ENCODE results near the gene RNF151.
A peak's percentile ranks its signal among the peaks of the same experiment; 100 is the strongest.
"Not testable (repeated sequence)": the region's sequence is repeated elsewhere in the genome, so short reads cannot be mapped to it uniquely, and the experiment has no call there.

Gene RNF151

DNA sequence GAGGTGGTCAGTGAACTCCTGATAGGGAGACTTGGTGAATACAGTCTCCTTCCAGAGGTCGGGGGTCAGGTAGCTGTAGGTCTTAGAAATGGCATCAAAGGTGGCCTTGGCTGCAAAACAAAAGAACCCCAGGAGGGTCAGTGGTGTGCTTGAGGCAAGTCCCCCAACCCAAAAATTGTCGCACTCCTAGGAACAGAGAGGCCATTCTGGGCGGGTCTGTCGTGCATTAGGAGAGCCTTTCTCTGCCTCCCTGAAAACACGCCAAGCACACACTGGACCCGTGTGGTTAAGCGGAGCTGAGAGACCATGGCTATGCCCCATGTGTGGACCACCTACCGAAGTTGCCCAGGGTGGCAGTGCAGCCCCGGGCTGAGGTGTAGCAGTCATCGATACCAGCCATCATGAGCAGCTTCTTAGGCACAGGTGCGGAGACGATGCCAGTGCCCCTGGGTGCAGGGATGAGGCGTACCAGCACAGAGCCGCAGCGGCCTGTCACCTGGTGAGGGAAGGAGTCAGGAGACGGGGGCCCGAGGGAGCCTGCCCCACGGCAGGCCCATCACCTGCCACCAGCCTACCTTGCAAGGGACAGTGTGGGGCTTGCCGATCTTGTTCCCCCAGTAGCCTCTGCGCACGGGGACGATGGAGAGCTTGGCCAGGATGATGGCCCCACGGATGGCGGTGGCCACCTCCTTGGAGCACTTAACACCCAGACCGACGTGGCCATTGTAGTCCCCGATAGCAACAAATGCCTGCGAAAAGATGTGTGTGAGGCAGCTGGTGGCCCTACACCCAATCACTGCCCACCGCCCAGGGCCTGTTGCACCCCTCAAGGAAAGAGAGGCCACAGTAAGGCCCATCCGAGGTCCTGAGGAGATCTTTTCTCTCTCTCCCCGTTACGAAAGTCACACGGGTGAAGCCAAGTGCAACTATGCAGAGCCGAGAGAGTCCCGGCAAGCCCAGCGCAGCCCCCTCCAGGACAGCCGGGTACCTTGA, 4.2 kb upstream of the RNF151 start:
- H3K4me1 Mint-ChIP-seq (ENCODE audit: low read depth) = peaks cover 35% of the 10 kb centered on the region
- H3K36me3 Mint-ChIP-seq; H3K27me3 Mint-ChIP-seq; H3K9me3 Mint-ChIP-seq (ENCODE audit: low read depth): not testable (repeated sequence)
- peak overlapping the region; percentile 98 for H3K4me3 Mint-ChIP-seq
- H3K27ac Mint-ChIP-seq = peak overlapping the region; percentile 97

DNA sequence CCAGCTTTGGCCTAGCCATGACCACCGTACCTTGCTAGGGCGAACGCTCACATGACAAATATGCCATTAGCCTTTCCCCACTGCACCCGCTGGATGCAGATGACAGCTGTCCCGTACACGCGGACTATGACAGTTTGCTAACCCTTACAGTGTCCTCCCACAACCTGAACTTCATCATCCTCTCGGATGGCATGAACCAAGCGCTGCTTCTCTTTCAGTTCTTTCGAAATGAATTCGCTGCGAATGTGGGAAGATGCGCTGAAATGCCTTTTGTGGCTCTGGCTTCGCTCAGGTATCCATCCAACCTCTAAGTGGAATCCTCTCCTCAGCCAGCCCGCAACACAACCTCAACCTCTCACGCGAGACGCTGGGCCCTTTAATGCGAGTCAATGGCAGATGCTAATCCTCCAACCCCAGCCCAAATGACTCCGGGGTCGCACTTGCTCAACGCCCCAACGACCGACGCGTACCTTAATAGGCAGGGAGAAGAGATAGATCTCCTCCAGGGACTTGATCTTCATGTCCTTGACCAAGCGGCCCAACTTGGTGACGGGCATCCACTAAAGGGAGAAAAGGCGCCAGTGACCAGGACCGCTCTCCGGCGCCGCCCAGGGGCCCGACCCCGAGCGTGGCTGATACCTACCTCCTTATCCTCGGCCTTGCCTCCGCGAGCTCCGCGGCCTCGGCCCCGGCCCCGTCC, 2.7 kb upstream of the RNF151 start:
- H3K9me3 Mint-ChIP-seq (ENCODE audit: low read depth) = no peaks in the 10 kb centered on the region
- H3K27me3 Mint-ChIP-seq = no peaks in the 10 kb centered on the region
- H3K4me3 Mint-ChIP-seq = peak overlapping the region; percentile 98
- peaks cover 9% of the 10 kb centered on the region for H3K36me3 Mint-ChIP-seq
- peaks cover 35% of the 10 kb centered on the region for H3K4me1 Mint-ChIP-seq (ENCODE audit: low read depth)
- H3K27ac Mint-ChIP-seq = peak overlapping the region; percentile 97

DNA sequence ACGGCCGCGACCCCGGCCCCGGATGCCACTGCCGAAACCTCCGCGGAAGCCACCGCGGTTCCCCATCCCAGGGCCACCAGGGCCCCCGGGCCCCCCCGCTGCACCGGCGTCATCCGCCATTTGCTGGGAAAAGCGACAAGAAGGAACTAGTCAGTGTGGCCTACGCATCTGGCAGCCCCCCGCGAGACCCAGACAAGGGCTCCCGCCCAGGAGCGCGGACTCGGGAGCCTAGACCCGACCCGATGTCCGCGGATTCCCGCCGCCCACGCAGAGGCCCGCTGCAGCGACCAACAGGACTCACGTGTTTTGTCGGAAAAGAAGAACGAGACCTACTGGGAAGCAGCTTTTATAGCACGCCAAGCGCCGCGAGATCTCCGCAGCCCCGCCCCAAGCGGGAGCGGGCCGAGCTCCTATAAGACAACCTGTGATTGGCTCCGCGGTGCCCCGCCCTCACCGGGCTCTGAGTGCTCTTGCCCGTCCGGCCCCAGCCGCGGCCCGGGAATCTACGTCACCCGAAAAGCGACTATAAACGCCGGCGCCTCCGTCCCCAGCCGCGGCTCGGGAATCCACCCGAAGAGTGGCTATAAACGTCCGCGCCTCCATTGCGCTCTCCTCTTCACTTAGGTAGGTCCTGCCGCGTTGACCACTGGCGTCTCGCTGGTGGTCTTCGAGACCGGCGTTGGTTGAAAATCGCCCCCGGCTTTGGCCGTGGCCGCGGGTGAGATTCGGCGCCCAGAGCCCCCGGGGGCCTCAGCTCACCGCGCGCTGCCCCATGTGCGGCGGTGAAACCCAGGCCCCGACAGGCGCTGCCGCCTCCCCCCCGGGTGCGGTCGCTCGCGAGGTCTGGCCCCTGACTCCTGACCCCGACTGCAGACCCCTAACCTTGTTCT, 1.9 kb upstream of the RNF151 start, which contains the start of gene RPS2:
TSS of gene RPS2 (minus strand) at position 321 of the 890 bp plus-strand sequence. CDS start at position 120, 201 bp downstream.
- Mint-ChIP-seq H3K9me3 (ENCODE audit: low read depth) (no peaks in the 10 kb centered on the region), H3K27ac (peak within 1 kb of the TSS; percentile 97), H3K27me3 (no peaks in the 10 kb centered on the region), H3K4me3 (peak within 1 kb of the TSS; percentile 98), H3K4me1 (ENCODE audit: low read depth) (peaks cover 32% of the 10 kb centered on the region), H3K36me3 (peaks cover 9% of the 10 kb centered on the region)

DNA sequence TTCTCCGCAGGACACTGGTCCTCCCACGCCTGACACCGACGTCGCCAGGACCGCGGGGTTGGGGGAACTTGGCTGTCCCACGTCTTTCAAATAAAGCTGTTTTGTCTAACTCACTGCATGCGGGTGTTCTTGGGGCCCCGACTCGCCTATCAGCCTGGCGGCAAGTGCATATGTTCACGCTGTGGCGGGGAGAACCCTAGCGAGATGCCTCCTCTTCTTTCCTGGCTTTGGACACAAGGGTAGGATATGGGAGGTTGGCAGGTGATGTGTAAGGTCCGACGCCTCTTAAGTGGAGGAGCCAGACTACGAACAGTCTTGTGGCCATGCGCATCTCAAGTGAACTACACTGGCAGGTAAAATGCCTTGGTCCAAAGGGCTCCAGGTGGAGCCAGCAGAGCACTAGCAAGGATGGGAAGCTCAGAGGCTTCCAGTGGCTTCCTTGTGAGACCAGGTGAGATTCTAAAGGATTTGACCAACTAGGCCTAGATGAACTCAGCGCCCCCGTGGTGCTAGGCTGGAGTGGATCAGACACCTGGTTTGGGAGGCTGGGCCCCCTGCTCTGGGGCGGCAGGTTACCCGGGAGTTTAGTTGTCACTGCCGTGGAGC, 1.2 kb upstream of the RNF151 start:
- Mint-ChIP-seq H3K27me3 (no peaks in the 10 kb centered on the region), H3K36me3 (peaks cover 9% of the 10 kb centered on the region), H3K4me1 (ENCODE audit: low read depth) (peaks cover 30% of the 10 kb centered on the region), H3K27ac (peak overlapping the region; percentile 97), H3K9me3 (ENCODE audit: low read depth) (no peaks in the 10 kb centered on the region), H3K4me3 (peak overlapping the region; percentile 98)

DNA sequence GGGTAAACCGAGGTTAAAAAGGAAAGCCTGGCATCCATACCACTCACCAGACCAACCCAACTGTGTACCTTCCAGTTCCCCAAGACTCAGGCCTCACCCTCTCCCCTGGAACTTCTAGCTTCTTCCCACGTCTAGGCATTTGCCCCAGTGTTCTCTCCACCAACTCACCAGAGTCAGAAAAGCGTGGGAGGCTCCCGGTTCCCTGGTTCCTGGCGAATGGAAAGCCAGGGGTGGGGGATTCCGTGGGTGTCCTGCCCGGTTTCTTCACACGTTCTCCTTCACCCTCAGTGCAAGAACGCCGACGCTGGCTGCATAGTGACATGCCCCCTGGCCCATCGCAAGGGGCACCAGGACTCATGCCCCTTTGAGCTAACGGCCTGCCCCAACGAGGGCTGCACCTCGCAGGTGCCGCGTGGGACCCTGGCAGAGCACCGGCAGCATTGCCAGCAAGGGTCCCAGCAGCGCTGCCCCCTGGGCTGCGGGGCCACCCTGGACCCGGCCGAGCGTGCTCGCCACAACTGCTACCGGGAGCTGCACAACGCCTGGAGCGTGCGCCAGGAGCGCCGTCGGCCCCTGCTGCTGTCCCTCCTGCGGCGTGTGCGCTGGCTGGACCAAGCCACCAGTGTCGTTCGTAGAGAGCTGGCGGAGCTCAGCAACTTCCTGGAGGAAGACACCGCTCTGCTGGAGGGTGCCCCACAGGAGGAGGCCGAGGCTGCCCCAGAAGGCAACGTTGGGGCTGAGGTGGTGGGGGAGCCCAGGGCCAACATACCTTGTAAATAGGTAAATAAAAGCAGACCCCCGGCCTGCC, 1.7 kb downstream of the RNF151 start:
- Mint-ChIP-seq H3K27me3 (no peaks in the 10 kb centered on the region), H3K9me3 (ENCODE audit: low read depth) (no peaks in the 10 kb centered on the region), H3K27ac (no peak overlapping the region), H3K36me3 (peaks cover 12% of the 10 kb centered on the region), H3K4me3 (no peak overlapping the region), H3K4me1 (ENCODE audit: low read depth) (peaks cover 34% of the 10 kb centered on the region)

DNA sequence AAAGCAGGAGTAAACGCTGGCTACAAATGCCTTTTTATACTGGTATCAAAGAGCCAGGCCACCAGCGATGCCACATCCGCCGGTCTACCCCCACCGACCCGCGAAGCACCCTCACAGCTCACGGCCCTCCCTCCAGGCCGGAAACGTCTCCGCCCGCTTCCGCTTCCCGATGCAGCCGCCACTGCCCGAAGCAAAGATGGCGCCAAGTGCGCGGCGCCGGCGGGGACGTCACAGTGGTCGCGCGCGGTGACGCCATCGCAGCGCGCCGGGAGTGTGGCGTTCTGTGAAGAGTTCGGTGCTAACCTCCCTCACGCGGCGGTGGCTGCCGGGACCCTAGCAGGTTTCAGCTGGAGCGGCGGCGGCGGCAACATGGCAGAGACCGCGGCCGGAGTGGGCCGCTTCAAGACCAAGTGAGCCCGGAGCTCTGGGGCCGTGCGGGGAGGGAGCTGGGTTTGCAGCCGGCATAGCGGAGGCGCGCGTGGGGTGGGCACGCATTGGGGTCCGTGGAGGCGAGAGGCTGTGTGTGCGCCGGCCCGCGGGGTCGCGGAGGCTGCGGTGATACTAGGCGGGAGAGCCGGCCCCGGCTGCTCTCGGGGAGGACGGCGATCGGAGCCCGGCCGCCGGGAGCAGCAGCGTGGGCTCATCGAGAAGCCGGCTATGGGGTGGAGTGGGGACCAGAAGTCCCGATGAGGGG, 5.3 kb downstream of the RNF151 start, which contains the start of gene TBL3:
TSS of gene TBL3 (plus strand) at position 258 of the 694 bp plus-strand sequence. CDS start at position 370, 112 bp downstream.
- Mint-ChIP-seq H3K9me3 (ENCODE audit: low read depth) (no peaks in the 10 kb centered on the region), H3K27ac (peak within 1 kb of the TSS; percentile 94), H3K4me3 (peak within 1 kb of the TSS; percentile 94), H3K27me3 (no peaks in the 10 kb centered on the region), H3K4me1 (ENCODE audit: low read depth) (peaks cover 22% of the 10 kb centered on the region), H3K36me3 (peaks cover 7% of the 10 kb centered on the region)

DNA sequence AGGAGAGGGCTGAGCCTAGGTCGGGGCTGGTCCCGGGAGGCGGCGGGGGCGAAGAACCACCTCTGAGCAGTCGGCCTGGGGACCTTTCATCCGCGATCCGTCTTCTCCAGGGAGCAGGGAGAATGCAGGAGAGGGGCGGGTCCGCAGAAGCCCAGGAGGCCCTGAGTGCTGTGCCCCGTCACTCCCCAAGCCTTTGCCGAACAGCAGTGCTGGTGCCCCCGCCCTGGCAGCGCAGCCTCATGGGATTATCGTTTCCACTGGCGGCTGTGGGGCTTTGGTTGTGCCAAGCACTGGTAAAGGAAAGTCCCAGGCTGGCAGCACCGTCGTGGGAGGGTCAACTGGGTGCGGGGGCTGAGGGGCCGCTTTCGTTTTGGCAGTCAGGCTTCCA, 5.8 kb downstream of the RNF151 start:
- Mint-ChIP-seq H3K4me3 (peak overlapping the region; percentile 94), H3K36me3 (peaks cover 7% of the 10 kb centered on the region), H3K27ac (peak overlapping the region; percentile 94), H3K9me3 (ENCODE audit: low read depth) (no peaks in the 10 kb centered on the region), H3K4me1 (ENCODE audit: low read depth) (peaks cover 20% of the 10 kb centered on the region), H3K27me3 (no peaks in the 10 kb centered on the region)

DNA sequence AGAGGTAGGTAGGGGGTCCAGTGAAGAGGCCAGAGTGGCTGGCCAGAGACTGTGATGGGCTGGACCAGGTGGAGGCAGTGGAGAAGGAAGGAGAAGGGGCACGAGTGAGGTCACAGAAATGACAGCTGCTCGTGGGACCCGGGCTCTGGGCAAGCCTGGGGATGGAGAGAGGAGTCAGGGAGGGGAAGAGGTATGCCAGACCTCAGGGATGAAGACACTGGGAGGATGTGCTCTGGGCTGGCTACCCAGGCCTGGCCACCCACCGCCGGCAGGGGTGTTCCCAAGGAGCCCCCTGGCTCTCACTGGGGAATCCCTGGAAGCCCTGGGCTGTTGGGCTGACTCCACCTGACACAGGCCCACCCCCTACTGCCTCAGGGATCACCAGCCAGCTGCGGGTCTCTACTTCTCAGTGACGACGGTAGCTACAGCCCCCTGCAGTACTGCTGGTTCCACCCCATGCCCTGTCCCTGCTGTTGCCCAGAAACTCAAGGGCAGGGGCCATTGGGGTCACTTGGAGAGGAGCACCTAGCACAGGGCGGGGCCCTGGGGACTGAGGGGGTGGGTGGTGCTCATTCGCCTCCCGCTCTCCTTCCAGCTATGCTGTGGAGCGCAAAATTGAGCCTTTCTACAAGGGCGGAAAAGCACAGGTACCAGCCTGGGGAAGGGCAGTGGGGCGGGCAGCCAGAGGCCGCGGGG, 7.0 kb downstream of the RNF151 start:
- Mint-ChIP-seq H3K4me3 (peak overlapping the region; percentile 94), H3K27me3 (no peaks in the 10 kb centered on the region), H3K9me3 (ENCODE audit: low read depth) (no peaks in the 10 kb centered on the region), H3K27ac (no peak overlapping the region), H3K4me1 (ENCODE audit: low read depth) (peaks cover 20% of the 10 kb centered on the region), H3K36me3 (peaks cover 7% of the 10 kb centered on the region)

DNA sequence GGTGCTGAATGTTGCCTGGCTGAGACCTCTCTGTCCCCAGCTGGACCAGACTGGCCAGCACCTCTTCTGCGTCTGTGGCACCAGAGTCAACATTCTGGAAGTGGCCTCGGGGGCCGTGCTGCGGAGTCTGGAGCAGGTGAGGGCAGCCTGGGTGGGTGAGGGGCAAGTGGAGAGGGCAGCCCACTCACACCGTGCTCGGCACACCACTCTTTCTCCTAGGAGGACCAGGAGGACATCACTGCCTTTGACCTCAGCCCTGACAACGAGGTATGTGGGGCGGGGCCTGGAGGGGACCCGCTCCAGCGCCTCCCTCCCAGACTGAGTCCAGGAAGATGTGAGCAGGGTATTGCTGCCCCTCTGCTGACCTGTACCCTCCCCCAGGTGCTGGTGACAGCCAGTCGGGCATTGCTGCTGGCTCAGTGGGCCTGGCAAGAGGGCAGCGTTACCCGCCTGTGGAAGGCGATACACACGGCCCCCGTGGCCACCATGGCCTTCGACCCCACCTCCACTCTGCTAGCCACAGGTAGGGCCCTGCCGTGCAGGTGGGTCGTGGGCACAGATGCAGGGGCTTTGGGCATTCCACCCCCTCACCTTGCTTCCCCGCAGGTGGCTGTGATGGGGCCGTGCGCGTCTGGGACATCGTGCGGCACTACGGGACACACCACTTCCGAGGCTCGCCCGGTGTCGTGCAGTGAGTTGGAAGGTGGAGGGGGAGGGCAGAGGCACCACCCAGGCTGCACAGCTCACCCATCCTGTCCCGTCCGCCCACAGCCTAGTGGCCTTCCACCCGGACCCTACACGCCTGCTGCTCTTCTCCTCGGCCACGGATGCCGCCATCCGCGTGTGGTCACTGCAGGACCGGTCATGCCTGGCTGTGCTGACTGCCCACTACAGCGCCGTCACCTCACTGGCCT, 7.8 kb downstream of the RNF151 start:
- Mint-ChIP-seq H3K36me3 (peaks cover 7% of the 10 kb centered on the region), H3K4me3 (no peak overlapping the region), H3K27me3 (no peaks in the 10 kb centered on the region), H3K27ac (no peak overlapping the region), H3K9me3 (ENCODE audit: low read depth) (no peaks in the 10 kb centered on the region), H3K4me1 (ENCODE audit: low read depth) (peaks cover 20% of the 10 kb centered on the region)

DNA sequence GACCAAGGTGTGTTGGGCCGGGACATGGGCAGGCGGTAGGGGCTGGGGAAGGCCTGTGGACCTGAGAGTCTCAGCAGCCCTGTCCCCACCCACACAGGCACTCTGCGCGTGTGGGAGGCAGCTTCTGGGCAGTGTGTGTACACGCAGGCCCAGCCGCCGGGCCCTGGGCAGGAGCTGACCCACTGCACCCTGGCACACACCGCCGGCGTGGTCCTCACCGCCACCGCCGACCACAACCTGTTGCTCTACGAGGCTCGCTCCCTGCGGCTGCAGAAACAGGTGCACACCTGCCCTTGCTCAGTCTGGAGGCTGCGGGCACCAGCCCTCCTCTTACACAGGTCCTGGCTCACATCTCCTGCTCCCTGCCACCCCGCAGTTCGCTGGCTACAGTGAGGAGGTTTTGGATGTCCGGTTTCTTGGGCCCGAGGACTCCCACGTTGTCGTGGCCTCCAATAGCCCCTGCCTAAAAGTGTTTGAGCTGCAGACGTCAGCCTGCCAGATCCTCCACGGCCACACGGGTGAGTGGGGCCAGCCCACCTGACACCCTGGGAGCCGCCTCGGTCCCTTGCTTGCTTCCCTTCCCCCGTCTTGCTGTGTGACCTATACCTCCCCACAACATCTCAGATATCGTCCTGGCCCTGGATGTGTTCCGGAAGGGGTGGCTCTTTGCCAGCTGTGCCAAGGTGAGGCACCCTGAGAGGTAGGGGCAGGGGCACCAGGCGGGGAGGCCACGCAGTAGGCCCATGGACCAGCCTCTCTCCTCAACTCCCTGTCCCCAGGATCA, 9.0 kb downstream of the RNF151 start:
- no peak overlapping the region for H3K4me3 Mint-ChIP-seq

DNA sequence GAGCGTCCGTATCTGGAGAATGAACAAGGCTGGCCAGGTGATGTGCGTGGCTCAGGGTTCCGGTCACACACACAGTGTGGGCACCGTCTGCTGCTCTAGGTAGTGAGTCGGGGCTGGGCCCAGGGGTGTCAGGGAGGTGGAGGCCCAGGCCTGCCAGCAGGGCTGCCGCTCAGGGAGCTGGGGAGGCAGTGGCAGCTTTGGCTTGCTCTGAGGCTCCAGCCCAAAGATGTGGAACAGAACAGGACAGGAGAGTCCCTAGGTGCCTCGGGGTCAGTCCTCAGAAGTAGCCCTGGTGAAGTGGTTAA, 9.5 kb downstream of the RNF151 start:
- Mint-ChIP-seq H3K4me1 (ENCODE audit: low read depth) (peaks cover 17% of the 10 kb centered on the region), H3K9me3 (ENCODE audit: low read depth) (no peaks in the 10 kb centered on the region), H3K4me3 (no peak overlapping the region)

More for the DNA sequence above, 9.0 kb downstream of the RNF151 start:
- peaks cover 20% of the 10 kb centered on the region for H3K4me1 Mint-ChIP-seq (ENCODE audit: low read depth)
- no peaks in the 10 kb centered on the region for H3K27me3 Mint-ChIP-seq
- no peaks in the 10 kb centered on the region for H3K9me3 Mint-ChIP-seq (ENCODE audit: low read depth)
- H3K27ac Mint-ChIP-seq = no peak overlapping the region
- H3K36me3 Mint-ChIP-seq = peaks cover 7% of the 10 kb centered on the region

More for the DNA sequence above, 9.5 kb downstream of the RNF151 start:
- no peak overlapping the region for H3K27ac Mint-ChIP-seq
- H3K27me3 Mint-ChIP-seq = no peaks in the 10 kb centered on the region
- H3K36me3 Mint-ChIP-seq = peaks cover 7% of the 10 kb centered on the region
